H1 (cell line): ENCODE results near the gene DOCK10. TPM values are rescaled to one million over a fixed set of nuclear protein-coding genes. Genes with fewer than 3 reads are reported as not detected.

Source experiments
- CTCF ChIA-PET: fragments of 300-600 bp; sonication (Branson Sonifier 250); formaldehyde crosslinking; loops from one replicate; lab custom pipeline; 2021; ENCODE audit not compliant: partially characterized antibody; lab: Charles Lee
- POLR2A ChIA-PET: fragments of 300-600 bp; sonication (Branson Sonifier 250); formaldehyde crosslinking; loops from one replicate; lab custom pipeline; 2021; ENCODE audit warnings: inconsistent platforms; ENCODE audit not compliant: partially characterized antibody; lab: Charles Lee
- DNase-seq, 2 experiments: peaks; one replicate each; pipeline versions ENCODE4 v3.0.0 to v3.0.0-alpha.2; 2010 to 2022; ENCODE audit warnings: low spot score in 2 of 2, low read depth in 1 of 2, mixed read lengths in 1 of 2
- FAIRE-seq: peaks from 2 replicates; lab custom pipeline; 2011; peaks lifted over from hg19 to GRCh38; lab: Jason Lieb, UNC
- H2AFZ ChIP-seq: 2 replicates; pipeline ENCODE4 v1.8.1; 2012; ENCODE audit warnings: low read length, inconsistent platforms
- H2AK5ac ChIP-seq: 2 replicates; pipeline ENCODE4 v1.6.1; 2013; ENCODE audit warnings: low read depth, low read length
- H2BK120ac ChIP-seq: replicated peaks from 2 replicates; pipeline ENCODE3; 2013; ENCODE audit warnings: low read depth, low read length, inconsistent platforms
- H2BK12ac ChIP-seq: 2 replicates; pipeline ENCODE4 v1.6.1; 2013; ENCODE audit warnings: low read depth, low read length
- H2BK15ac ChIP-seq: 2 replicates; pipeline ENCODE4 v1.6.1; 2013; ENCODE audit warnings: low read length
- H2BK20ac ChIP-seq: 2 replicates; pipeline ENCODE4 v1.6.1; 2013; ENCODE audit warnings: low read length
- H2BK5ac ChIP-seq: 2 replicates; pipeline ENCODE4 v1.6.1; 2013; ENCODE audit warnings: low read depth, low read length
- H3K14ac ChIP-seq: 2 replicates; pipeline ENCODE4 v1.6.1; 2013; ENCODE audit warnings: inconsistent platforms; ENCODE audit not compliant: insufficient read length
- H3K18ac ChIP-seq: 2 replicates; pipeline ENCODE4 v1.6.1; 2013; ENCODE audit warnings: low read length; ENCODE audit errors: extremely low read depth
- H3K23ac ChIP-seq: 2 replicates; pipeline ENCODE4 v1.6.1; 2013; ENCODE audit warnings: inconsistent platforms; ENCODE audit not compliant: insufficient read length
- H3K23me2 ChIP-seq: 2 replicates; pipeline ENCODE4 v1.6.1; 2013; ENCODE audit warnings: low read depth, low read length
- H3K27ac ChIP-seq: 2 replicates; pipeline ENCODE4 v1.6.1; 2011; ENCODE audit warnings: low read depth, low read length, inconsistent platforms
- H3K27me3 ChIP-seq, 4 experiments: replicated peaks in 1 of 4; 1 replicate in 1 of 4; 2 replicates in 3 of 4; pipeline versions ENCODE4 v1.6.1 to v1.8.1; 2011 to 2013; ENCODE audit warnings: low read length in 3 of 4, mild to moderate bottlenecking in 3 of 4, inconsistent platforms in 2 of 4, mixed read lengths in 2 of 4, moderate library complexity in 1 of 4; ENCODE audit not compliant: control insufficient read depth in 3 of 4, insufficient read depth in 3 of 4; ENCODE audit errors: extremely low read depth in 1 of 4
- H3K36me3 ChIP-seq, 4 experiments: 2 replicates each; pipeline versions ENCODE4 v1.6.1 to v1.8.1; 2011 to 2013; ENCODE audit warnings: mild to moderate bottlenecking in 4 of 4, low read length in 3 of 4, moderate library complexity in 2 of 4, control low read depth in 1 of 4, inconsistent platforms in 1 of 4; ENCODE audit not compliant: insufficient read depth in 4 of 4, control insufficient read depth in 2 of 4
- H3K4ac ChIP-seq: replicated peaks from 2 replicates; pipeline ENCODE3; 2013; ENCODE audit warnings: low read length, low read depth, mixed read lengths, inconsistent platforms; ENCODE audit not compliant: insufficient read length
- H3K4me1 ChIP-seq, 4 experiments: replicated peaks in 1 of 4; 1 replicate in 1 of 4; 2 replicates in 3 of 4; pipeline versions ENCODE4 v1.6.1 to v1.8.1; 2011 to 2013; ENCODE audit warnings: low read length in 3 of 4, inconsistent platforms in 2 of 4, mixed read lengths in 1 of 4; ENCODE audit not compliant: insufficient read depth in 4 of 4, control insufficient read depth in 3 of 4
- H3K4me2 ChIP-seq, 2 experiments: 2 replicates each; pipeline versions ENCODE4 v1.6.1 to v1.8.1; 2011 to 2013; ENCODE audit warnings: low read depth in 2 of 2, low read length in 2 of 2, control low read depth in 1 of 2, inconsistent platforms in 1 of 2, mild to moderate bottlenecking in 1 of 2; ENCODE audit not compliant: insufficient read depth in 1 of 2
- H3K4me3 ChIP-seq, 4 experiments: fragments of 200-600, 300-600 bp in 1 of 4; sonication (generic), shearing (Covaris generic), sonication (Bioruptor Twin) in 1 of 4; 2 replicates each; pipeline versions ENCODE4 v1.5.1 to v1.8.1; 2011 to 2016; ENCODE audit warnings: low read length in 4 of 4, low read depth in 3 of 4, control low read depth in 2 of 4, inconsistent platforms in 2 of 4, mild to moderate bottlenecking in 2 of 4, mixed read lengths in 1 of 4, moderate library complexity in 1 of 4; ENCODE audit not compliant: insufficient read depth in 2 of 4; ENCODE audit errors: extremely low read depth in 1 of 4
- H3K56ac ChIP-seq: replicated peaks from 2 replicates; pipeline ENCODE3; 2013; ENCODE audit warnings: low read depth, mild to moderate bottlenecking, mixed read lengths, low read length, inconsistent platforms; ENCODE audit not compliant: insufficient read length
- H3K79me1 ChIP-seq: 2 replicates; pipeline ENCODE4 v1.6.1; 2013; ENCODE audit warnings: low read depth, low read length, control low read depth
- H3K79me2 ChIP-seq, 2 experiments: 2 replicates each; pipeline versions ENCODE4 v1.6.1 to v1.8.1; 2012 to 2013; ENCODE audit warnings: low read length in 2 of 2, mild to moderate bottlenecking in 2 of 2, inconsistent platforms in 1 of 2; ENCODE audit not compliant: insufficient read depth in 2 of 2, control insufficient read depth in 1 of 2
- H3K9ac ChIP-seq, 4 experiments: replicated peaks in 1 of 4; 1 replicate in 1 of 4; 2 replicates in 3 of 4; pipeline versions ENCODE4 v1.6.1 to v1.8.1; 2011 to 2013; ENCODE audit warnings: low read depth in 3 of 4, low read length in 3 of 4, control low read depth in 2 of 4, mild to moderate bottlenecking in 2 of 4, moderate library complexity in 2 of 4, inconsistent platforms in 1 of 4; ENCODE audit errors: extremely low read depth in 1 of 4
- H3K9me3 ChIP-seq, 2 experiments: 2 replicates each; pipeline versions ENCODE4 v1.6.1 to v1.8.1; 2012 to 2013; ENCODE audit warnings: mild to moderate bottlenecking in 2 of 2, moderate library complexity in 2 of 2, control low read depth in 1 of 2, inconsistent platforms in 1 of 2, low read depth in 1 of 2, low read length in 1 of 2, mixed read lengths in 1 of 2; ENCODE audit not compliant: insufficient read depth in 2 of 2
- H4K20me1 ChIP-seq, 2 experiments: replicated peaks in 1 of 2; 2 replicates each; pipeline versions ENCODE3 to v1.8.1; 2011 to 2013; ENCODE audit warnings: inconsistent platforms in 2 of 2, low read length in 2 of 2, mild to moderate bottlenecking in 1 of 2; ENCODE audit not compliant: insufficient read depth in 2 of 2, control insufficient read depth in 1 of 2
- H4K5ac ChIP-seq: 2 replicates; pipeline ENCODE4 v1.6.1; 2013; ENCODE audit warnings: low read length, low read depth, mixed read lengths, inconsistent platforms; ENCODE audit not compliant: insufficient read length
- H4K8ac ChIP-seq: 2 replicates; pipeline ENCODE4 v1.8.0; 2013; ENCODE audit warnings: mild to moderate bottlenecking, moderate library complexity, low read length, inconsistent platforms; ENCODE audit not compliant: insufficient read depth; ENCODE audit errors: extremely low read depth
- H4K91ac ChIP-seq: replicated peaks from 2 replicates; pipeline ENCODE3; 2013; ENCODE audit warnings: low read length, mixed read lengths, inconsistent platforms; ENCODE audit not compliant: insufficient read length
- BRCA1 ChIP-seq: IDR thresholded peaks from 2 replicates; pipeline ENCODE4 v1.6.1; 2012; ENCODE audit warnings: low read depth, low read length, improper control_type of control experiment
- EP300 ChIP-seq, 2 experiments: IDR thresholded peaks; 1 replicate in 1 of 2; 2 replicates in 1 of 2; pipeline ENCODE4 v1.6.1; 2011 to 2012; ENCODE audit warnings: low read depth in 2 of 2, low read length in 2 of 2, mild to moderate bottlenecking in 2 of 2, borderline replicate concordance in 1 of 2, inconsistent platforms in 1 of 2, moderate library complexity in 1 of 2
- EZH2 ChIP-seq: fragments of 200-600 bp; sonication (generic); IDR thresholded peaks from 2 replicates; pipeline ENCODE4 v1.7.1; 2012; ENCODE audit warnings: low read depth, mild to moderate bottlenecking, moderate library complexity, low read length, inconsistent platforms; ENCODE audit not compliant: severe bottlenecking
- JUN ChIP-seq: IDR thresholded peaks from 2 replicates; pipeline ENCODE4 v1.6.1; 2011; ENCODE audit warnings: low read depth, mild to moderate bottlenecking, improper control_type of control experiment, low read length
- PHF8 ChIP-seq: fragments of 200-600 bp; sonication (generic); conservative IDR thresholded peaks from 2 replicates; pipeline ENCODE4 v1.7.1; 2012; ENCODE audit warnings: low read depth, mild to moderate bottlenecking, inconsistent platforms, low read length, moderate library complexity
- POLR2A ChIP-seq, 2 experiments: IDR thresholded peaks; 1 replicate in 1 of 2; 2 replicates in 1 of 2; pipeline ENCODE4 v1.6.1; 2011; ENCODE audit warnings: low read depth in 2 of 2, low read length in 2 of 2, mild to moderate bottlenecking in 2 of 2; ENCODE audit errors: control extremely low read depth in 1 of 2
- RXRA ChIP-seq: IDR thresholded peaks from 2 replicates; pipeline ENCODE4 v1.6.1; 2011; ENCODE audit warnings: low read depth, mild to moderate bottlenecking, low read length, moderate library complexity; ENCODE audit not compliant: insufficient read depth
- WGBS, 2 experiments: shearing (Covaris generic) in 1 of 2; methylation state at CpG; one replicate each; pipeline versions ENCODE4 v1.1.6 to v1.1.7; 2013 to 2015; ENCODE audit warnings: low lambda C conversion rate in 2 of 2, mixed read lengths in 2 of 2, inconsistent platforms in 1 of 2, low coverage in 1 of 2, missing lambda C conversion rate in 1 of 2; ENCODE audit not compliant: insufficient replicate concordance in 2 of 2, insufficient coverage in 1 of 2, insufficient read length in 1 of 2; ENCODE audit errors: extremely low coverage in 1 of 2, missing lambda C conversion rate in 1 of 2; 5-methylcytosine and 5-hydroxymethylcytosine counted together
- polyA plus RNA-seq, 7 experiments: library from polyadenylated mRNA; depleted of rRNA in 3 of 7; stranded (reverse) in 5 of 7; unstranded in 2 of 7; fragments of >200 nt in 5 of 7; fragments of 200-250 nt in 2 of 7; gene quantifications; 1 replicate in 5 of 7; 2 replicates in 1 of 7; 4 replicates in 1 of 7; pipeline versions ENCODE4 v1.2.1 to v1.2.3, GENCODE V29; 2011 to 2013; ENCODE audit warnings: missing spikeins in 2 of 7, mixed read lengths in 2 of 7
- total RNA-seq: library from RNA; stranded (reverse); fragmentation: NEBNext Ultra II Directional; extraction: Animal tissue kit (Norgen Biotek cat#: 25700); gene quantifications from 2 replicates; pipeline ENCODE4 v1.2.1, GENCODE V29; 2021

DOCK10 gene
- total and polyA plus RNA-seq, 2 of the 8 experiments (the other 6 are each of a cell fraction or from before 2014, with no cell fraction given): 0.33 to 1.6 TPM

DNA sequence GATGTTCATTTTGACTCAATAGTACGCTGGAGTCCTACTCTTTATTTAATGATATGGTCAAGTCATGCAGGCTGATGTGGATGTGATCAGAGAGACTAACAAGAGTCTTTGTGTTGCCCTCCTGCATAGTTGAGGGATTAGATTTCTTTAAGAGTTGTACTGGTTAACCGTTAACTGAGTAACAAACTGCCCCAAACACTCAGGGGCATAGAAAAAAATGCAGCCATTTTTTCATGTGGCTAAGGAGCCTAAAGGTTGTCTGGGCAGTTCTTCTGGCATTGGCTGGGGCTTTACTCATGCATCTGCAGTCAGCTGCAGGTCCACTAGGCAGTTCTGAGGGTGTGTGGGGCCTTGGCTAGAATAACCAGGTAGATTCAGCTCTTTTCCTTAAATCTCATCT lies 32.5 kb downstream of the DOCK10 start:
- H3K9ac ChIP-seq: no peak overlapping the region
- H4K91ac ChIP-seq: no peak overlapping the region
- no peak overlapping the region for H3K4ac ChIP-seq
- peaks cover 0 to 3% (median 0%) of the 10 kb centered on the region in 4 experiments; a peak in 3 of 7 replicates for H3K4me1 ChIP-seq
- DNase-seq (no peak), FAIRE-seq (no peak)
- H3K79me1 ChIP-seq: no peaks in the 10 kb centered on the region
- H3K9me3 ChIP-seq: no peaks in the 10 kb centered on the region
- H2BK20ac ChIP-seq: no peak overlapping the region
- no peaks in the 10 kb centered on the region for H3K27me3 ChIP-seq
- H4K8ac ChIP-seq: no peak overlapping the region
- H4K5ac ChIP-seq: no peak overlapping the region
- H2AK5ac ChIP-seq: no peak overlapping the region
- ChIA-PET POLR2A (no interaction called here), CTCF (interaction anchor here (0.7 to 3.4 kb wide), 17 partner anchors 10 to 630 kb away, joined by 3 to 15 read pairs (median 4); partner anchors contain the start of gene DOCK10)
- H3K4me3 ChIP-seq: no peak overlapping the region
- H2BK120ac ChIP-seq: no peak overlapping the region
- H2AFZ ChIP-seq: no peak overlapping the region
- no peak overlapping the region for H3K14ac ChIP-seq
- no peak overlapping the region for H3K56ac ChIP-seq
- no peak overlapping the region for H2BK15ac ChIP-seq
- H2BK5ac ChIP-seq: no peak overlapping the region
- H3K23ac ChIP-seq: no peak overlapping the region
- 94% methylated on average over 2 of the region's 2 CpGs; no CpG with 5 or more reads in 1 of the 2 experiments for WGBS, 2 experiments
- TF ChIP-seq RXRA: no peak
- TF ChIP-seq EP300 (IDR thresholded peaks at IDR 0.05; ENCODE audit: borderline replicate concordance in 1 of 2, low read depth in 2 of 2, low read length in 2 of 2): no peak
- TF ChIP-seq EZH2: no peak
- no peak for TF ChIP-seq POLR2A (IDR thresholded peaks at IDR 0.05; ENCODE audit: control extremely low read depth in 1 of 2, low read depth in 2 of 2, low read length in 2 of 2)
- TF ChIP-seq JUN: no peak
- TF ChIP-seq BRCA1: no peak
- TF ChIP-seq PHF8: no peak
- H3K36me3 ChIP-seq: no peaks in the 10 kb centered on the region
- no peaks in the 10 kb centered on the region for H3K23me2 ChIP-seq
- H2BK12ac ChIP-seq: no peak overlapping the region
- H4K20me1 ChIP-seq: no peaks in the 10 kb centered on the region
- H3K4me2 ChIP-seq: no peak overlapping the region
- no peak overlapping the region for H3K27ac ChIP-seq
- H3K79me2 ChIP-seq: no peaks in the 10 kb centered on the region
- H3K18ac ChIP-seq: no peak overlapping the region
